ENCODE results near the gene LEFTY1. TPM values are rescaled to one million over a fixed set of nuclear protein-coding genes. Genes with fewer than 3 reads are reported as not detected.

The LEFTY1 gene
- total and polyA plus RNA-seq, 2 of the 13 experiments (the other 11 are each of a cell fraction or from before 2014, with no cell fraction given): 0.29 to 0.79 TPM

GRCh38 chr1:225862581-225862950 lies 26.4 kb downstream of the LEFTY1 start:
- no peak overlapping the region for H3K4me2 ChIP-seq (ENCODE audit: low read depth, low read length)
- no TSS peak for BruUV-seq (replicated peaks)
- H3K27ac ChIP-seq (ENCODE audit: extremely low read length, insufficient read depth, low read length): no peak overlapping the region
- no peaks in the 10 kb centered on the region for H3K27me3 ChIP-seq (ENCODE audit: control insufficient read depth in 1 of 2, insufficient read depth in 2 of 2, low read length in 2 of 2)
- CTCF ChIA-PET (ENCODE audit: low intra/inter-chr PET ratio, low total read pairs): no interaction called here
- FAIRE-seq (no peak), ATAC-seq (no peak), DNase-seq (ENCODE audit: low spot score) (no peak)
- no peaks in the 10 kb centered on the region for H3K79me2 ChIP-seq (ENCODE audit: insufficient read depth, low read length)
- intact Hi-C loops (cut with micrococcal nuclease; ENCODE audit: unreplicated experiment) (no loop called here), in situ Hi-C loops (cut with HindIII; ENCODE audit: extremely low pct_ligation_motif_present, low pct_unique_long_range_greater_than_20kb) (no loop called here)
- POLR2A ChIA-PET: no interaction called here
- H3K9me3 ChIP-seq (ENCODE audit: low read length): no peaks in the 10 kb centered on the region
- no peaks in the 10 kb centered on the region for H4K20me1 ChIP-seq (ENCODE audit: insufficient read depth, low read length)
- H3K9ac ChIP-seq (ENCODE audit: insufficient read depth, low read depth, low read length): no peak overlapping the region
- peaks cover 12% of the 10 kb centered on the region for H3K4me1 ChIP-seq (ENCODE audit: insufficient read depth, low read length)
- H2AFZ ChIP-seq (ENCODE audit: low read length): no peak overlapping the region
- WGBS (ENCODE audit: low lambda C conversion rate): 96% methylated on average over 13 of the region's 13 CpGs
- H3K36me3 ChIP-seq (replicated peaks in 1 of 2; ENCODE audit: control insufficient read depth in 1 of 2, insufficient read depth in 2 of 2, low read length in 2 of 2): peaks cover 27 to 74% of the 10 kb centered on the region in 2 experiments; a peak in 4 of 5 replicates
- no peak overlapping the region for H3K4me3 ChIP-seq (replicated peaks in 1 of 3; ENCODE audit: insufficient read depth in 1 of 3, low read depth in 2 of 3, low read length in 3 of 3)
- TF ChIP-seq IRX3 (CRISPR knock-in tag; IDR thresholded peaks at IDR 0.05; ENCODE audit: borderline replicate concordance, low read depth) (no peak), ATM (IDR thresholded peaks at IDR 0.05; ENCODE audit: borderline replicate concordance) (no peak), KLF12 (CRISPR knock-in tag; IDR thresholded peaks at IDR 0.05; ENCODE audit: borderline replicate concordance) (no peak), ZNF841 (CRISPR knock-in tag; IDR thresholded peaks at IDR 0.05; ENCODE audit: borderline replicate concordance) (no peak), SMAD9 (CRISPR knock-in tag; IDR thresholded peaks at IDR 0.05) (no peak), ZNF713 (CRISPR knock-in tag; IDR thresholded peaks at IDR 0.05) (no peak), KDM2A (CRISPR knock-in tag; IDR thresholded peaks at IDR 0.05; ENCODE audit: borderline replicate concordance, low read depth) (no peak), MED13 (CRISPR knock-in tag; IDR thresholded peaks at IDR 0.05) (no peak), HNRNPH1 (optimal IDR thresholded peaks at IDR 0.05; ENCODE audit: low read depth, low read length) (no peak), ZNF318 (CRISPR knock-in tag; IDR thresholded peaks at IDR 0.05) (no peak), SYNCRIP (IDR thresholded peaks at IDR 0.05; ENCODE audit: insufficient read depth, low read depth, low read length) (no peak)
- TF ChIP-seq, protein P1, sequence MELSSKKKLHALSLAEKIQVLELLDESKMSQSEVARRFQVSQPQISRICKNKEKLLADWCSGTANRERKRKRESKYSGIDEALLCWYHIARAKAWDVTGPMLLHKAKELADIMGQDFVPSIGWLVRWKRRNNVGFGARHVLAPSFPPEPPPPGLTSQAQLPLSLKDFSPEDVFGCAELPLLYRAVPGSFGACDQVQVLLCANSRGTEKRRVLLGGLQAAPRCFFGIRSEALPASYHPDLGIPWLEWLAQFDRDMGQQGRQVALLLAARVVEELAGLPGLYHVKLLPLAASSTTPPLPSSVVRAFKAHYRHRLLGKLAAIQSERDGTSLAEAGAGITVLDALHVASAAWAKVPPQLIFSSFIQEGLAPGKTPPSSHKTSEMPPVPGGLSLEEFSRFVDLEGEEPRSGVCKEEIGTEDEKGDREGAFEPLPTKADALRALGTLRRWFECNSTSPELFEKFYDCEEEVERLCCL (CRISPR knock-in tag; IDR thresholded peaks at IDR 0.05; ENCODE audit: borderline replicate concordance): no peak
